GM21381 (cell line): ENCODE results near the gene ARHGDIA.

ENCODE experiments used
- ATAC-seq: cut with Tn5 transposase; IDR thresholded peaks from one replicate; pipeline ENCODE4 v1.9.1; 2021; ENCODE audit warnings: mild to moderate bottlenecking, moderate library complexity; ENCODE audit not compliant: unreplicated experiment

ARHGDIA gene

DNA sequence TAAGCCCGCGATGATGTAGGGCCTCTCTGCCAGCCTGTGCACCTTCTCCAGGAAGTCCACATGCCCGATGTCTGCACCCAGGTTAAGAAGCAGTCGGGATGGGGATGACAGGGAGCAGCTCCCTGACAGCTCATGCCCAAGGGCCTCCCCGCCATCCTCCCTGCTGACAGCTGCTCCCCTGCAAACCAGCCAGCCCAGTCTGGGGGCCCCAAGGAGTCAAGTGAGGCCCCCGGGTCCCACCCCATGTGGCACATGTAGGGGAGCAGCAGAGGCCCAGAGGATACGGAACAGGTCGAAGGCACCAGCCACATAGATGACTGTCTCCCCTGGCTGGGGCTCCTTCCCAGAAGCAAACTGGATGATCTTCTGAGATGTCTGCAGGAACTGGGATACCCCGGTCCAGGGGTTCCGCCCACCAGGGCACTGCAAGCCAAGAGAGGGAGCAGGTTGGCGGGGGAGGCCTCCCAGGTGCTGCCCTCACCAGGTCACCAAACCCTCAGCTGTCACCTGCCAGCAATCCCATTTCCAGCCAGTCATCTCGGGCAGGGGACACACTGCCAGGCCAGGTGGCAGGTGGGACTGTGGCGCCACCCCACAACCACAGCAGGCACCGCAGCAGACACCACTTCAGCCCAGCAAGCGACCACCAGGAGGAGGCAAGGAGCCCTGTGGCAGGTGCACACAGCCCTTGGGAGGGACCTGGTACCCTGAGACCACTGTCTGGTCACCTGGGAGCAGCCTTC, 35.5 kb upstream of the ARHGDIA start:
- ATAC-seq, result no peak

- no peak for ATAC-seq
Measured at GRCh38 chr17:81905993-81906392, 34.9 kb upstream of the ARHGDIA start.

GRCh38 chr17:81905424-81905875, 34.3 kb upstream of the ARHGDIA start:
- ATAC-seq, result no peak

GRCh38 chr17:81904600-81905423, 33.7 kb upstream of the ARHGDIA start:
- ATAC-seq, result no peak

DNA sequence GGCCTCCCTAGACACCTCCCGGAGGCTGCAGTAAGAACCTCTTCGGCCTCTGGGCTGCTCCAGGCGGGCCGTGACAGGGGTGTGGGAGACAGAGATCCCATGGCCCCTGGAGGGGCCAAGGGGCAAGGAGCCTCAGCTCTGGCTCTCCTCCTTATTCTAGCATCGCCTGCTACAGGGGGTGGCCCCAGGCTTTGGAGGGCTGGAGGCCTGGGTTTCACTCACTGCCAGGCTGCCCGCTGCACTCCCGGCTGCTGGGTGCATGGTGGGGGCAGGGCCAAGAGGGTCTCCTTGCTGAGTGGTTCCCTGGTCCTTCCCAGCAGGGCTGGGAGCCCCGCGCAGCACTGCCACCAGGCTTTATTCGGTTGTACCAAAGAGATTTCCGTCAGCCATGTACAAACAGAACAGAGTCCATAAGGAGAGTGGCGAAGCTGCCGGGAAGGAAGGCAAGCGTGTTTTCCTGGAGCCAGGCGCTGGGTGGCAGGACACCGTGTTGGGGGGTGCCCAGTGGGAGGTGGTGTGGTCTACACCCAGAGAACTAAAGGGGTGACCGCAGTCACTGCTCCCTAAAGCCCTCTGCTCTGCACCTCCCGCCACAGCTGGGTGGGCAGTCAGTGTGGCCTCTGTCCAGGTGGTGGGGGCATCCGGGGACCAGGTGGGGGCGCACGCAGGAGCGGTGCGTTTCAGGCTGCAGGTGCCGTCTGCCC, 32.9 kb upstream of the ARHGDIA start:
- no peak for ATAC-seq

- ATAC-seq, result no peak
Measured at GRCh38 chr17:81903415-81903831, 32.3 kb upstream of the ARHGDIA start.

- ATAC-seq, result no peak
Measured at GRCh38 chr17:81902653-81903414, 31.7 kb upstream of the ARHGDIA start.

DNA sequence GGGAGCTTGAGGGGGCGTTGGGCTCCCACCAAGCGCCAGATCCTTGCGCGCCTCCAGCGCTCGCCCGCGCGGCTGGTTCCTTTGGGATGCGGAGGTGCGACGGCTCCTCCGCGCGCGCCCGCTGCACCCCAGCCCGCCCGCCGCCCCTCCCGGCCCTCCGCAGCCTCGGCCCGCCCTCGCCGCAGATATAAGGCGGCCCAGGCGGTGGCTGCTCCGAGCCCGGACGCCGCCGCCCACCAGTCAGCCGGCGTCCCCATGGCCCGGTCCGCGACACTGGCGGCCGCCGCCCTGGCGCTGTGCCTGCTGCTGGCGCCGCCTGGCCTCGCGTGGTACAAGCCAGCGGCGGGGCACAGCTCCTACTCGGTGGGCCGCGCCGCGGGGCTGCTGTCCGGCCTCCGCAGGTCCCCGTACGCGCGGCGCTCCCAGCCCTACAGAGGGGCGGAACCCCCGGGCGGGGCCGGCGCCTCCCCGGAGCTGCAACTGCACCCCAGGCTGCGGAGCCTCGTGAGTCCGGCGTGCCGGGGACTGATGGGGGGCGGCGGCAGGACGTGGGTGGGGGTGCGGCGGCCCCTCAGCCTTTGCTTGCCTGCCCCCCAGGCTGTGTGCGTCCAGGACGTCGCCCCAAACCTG, 31.0 kb upstream of the ARHGDIA start, which contains the start of gene NPB:
TSS of gene NPB (plus strand) at position 216 of the 630 bp plus-strand sequence. CDS start at position 256, 40 bp downstream.
- no peak for ATAC-seq

DNA sequence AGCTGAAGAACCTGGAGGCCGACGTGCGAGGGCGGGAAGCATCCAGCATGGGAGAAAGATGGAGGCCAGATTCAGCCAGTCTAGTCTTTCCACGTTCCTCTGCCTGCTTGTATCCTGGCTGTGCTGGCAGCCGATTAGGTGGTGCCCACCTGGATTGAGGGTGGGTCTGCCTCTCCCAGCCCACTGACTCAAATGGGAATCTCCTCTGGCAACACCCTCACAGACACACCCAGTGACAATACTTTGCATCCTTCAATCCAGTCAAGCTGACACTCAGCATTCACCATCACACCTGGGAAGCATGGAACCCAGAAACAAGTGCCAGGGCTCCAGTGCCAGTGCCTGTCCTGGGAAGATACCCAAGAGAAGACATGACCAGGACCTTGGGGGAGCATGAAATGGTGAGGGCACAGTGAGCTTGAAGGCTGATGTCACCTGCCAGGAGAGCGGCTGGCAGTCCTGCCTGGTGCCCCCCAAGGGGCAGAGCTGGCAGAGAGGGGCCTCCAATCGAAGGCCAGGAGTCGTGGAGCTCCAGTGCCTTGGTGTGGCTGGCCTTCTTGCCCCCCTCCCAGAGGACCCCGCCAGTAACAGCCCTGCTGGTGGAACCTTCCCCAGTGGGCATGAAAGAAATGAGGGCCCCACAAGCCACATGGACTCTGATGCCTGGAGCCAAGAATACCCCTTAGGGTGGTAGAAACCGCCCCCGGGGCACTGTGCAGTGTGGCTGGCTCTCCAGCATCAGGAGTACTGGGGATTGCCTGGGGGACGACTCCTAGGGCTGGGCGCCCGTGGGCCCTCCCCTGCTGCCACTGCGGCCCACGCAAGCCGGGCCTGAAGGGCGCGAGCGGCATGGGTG, 30.3 kb upstream of the ARHGDIA start:
- ATAC-seq, result no peak

GRCh38 chr17:81900181-81900820, 29.2 kb upstream of the ARHGDIA start:
- ATAC-seq, result no peak

GRCh38 chr17:81899514-81900166, 28.5 kb upstream of the ARHGDIA start:
- ATAC-seq, result no peak

GRCh38 chr17:81898885-81899284, 27.7 kb upstream of the ARHGDIA start:
- no peak for ATAC-seq

GRCh38 chr17:81898029-81898866, 27.1 kb upstream of the ARHGDIA start:
- no peak for ATAC-seq

DNA sequence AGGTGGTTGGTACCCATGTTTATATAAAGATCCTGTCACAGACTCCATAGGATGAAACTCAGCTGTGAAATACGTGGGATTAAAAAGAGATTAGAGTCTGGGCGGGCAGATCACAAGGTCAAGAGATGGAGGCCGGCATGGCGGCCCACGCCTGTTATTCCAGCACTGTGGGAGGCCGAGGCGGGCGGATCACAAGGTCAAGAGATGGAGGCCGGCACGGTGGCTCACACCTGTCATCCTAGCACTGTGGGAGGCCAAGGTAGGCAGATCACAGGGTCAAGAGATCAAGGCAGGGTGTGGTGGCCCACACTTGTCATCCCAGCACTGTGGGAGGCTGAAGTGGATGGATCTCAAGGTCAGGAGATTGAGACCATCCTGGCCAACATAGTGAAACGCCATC, 24.3 kb upstream of the ARHGDIA start:
- no peak for ATAC-seq

DNA sequence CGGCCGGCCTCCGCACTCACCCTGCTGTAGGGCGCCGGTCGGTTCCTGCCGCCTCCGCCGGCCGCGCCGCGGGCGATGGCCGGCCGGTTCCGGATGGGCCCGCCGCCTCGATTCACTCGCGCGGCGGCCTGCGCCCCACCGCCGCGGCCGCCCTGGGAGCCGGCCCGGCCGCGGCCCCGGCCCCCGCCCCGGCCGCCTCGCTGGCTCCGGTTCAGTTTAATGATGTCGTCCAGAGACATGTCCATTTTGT, 20.1 kb upstream of the ARHGDIA start:
- no peak for ATAC-seq

DNA sequence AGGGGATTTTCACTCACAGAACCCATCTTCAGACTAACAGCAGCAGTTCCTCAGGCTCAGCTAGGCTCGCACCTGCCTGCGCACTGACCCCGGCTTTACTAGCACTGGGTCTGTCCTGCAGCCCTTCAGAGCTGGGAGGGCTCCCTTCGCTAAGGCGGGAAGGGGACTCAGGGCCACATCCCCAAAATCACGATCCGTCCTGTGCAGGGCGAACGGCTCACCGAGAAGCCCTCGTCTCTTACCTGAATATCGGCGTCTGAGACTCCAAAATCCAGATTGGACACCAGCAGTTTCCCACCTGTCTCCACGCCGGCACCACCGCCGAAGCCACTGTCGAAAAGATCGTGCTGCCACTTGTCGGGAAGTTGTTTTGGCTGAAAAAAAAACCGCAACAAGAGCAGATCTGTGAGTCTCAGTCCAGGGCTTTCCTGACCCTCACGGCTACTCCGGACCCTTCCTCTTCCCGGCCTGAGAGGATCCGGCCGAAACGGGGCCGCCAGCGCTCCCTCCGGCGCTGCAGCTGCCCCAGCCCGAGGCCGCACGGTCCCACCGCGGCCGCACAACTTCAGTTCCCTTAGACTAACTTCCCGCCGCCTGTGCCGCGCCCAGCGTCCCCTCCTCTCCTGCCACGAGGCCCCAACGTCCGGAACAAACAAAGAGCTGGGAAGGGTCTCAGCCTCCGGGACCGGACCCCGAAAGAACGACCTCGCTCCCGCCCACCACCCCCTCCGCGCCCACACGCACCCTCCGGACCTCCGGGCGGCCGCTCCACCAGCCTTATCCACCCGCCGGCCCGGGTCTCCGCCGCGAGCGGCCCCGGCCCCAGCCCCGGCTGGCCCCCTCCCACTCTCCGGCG, 19.5 kb upstream of the ARHGDIA start:
- ATAC-seq, result peak; percentile 28

DNA sequence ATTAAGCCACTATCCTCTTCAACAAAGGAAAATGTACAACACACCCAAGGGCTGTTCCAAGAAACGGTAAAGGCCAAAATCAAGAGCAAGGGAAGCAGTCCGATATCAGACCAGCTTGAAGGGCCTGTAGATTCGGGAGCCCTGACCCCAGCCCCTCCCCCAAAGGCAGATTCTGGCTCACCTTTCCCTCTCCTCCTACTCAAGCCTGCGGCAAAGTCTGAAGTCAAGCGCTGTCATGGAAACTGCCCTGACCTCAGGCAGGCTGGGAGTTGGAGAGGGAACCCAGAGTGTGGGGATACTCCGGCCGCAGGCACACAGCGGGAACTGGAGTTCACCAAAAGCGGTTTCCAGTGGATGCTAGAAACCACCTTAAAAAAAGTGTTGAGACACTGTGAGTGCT, 18.5 kb upstream of the ARHGDIA start:
- ATAC-seq, result no peak
